ENCODE data around the gene ZNF516.
A peak's percentile ranks its signal among the peaks of the same experiment; 100 is the strongest.

ZNF516 gene

DNA sequence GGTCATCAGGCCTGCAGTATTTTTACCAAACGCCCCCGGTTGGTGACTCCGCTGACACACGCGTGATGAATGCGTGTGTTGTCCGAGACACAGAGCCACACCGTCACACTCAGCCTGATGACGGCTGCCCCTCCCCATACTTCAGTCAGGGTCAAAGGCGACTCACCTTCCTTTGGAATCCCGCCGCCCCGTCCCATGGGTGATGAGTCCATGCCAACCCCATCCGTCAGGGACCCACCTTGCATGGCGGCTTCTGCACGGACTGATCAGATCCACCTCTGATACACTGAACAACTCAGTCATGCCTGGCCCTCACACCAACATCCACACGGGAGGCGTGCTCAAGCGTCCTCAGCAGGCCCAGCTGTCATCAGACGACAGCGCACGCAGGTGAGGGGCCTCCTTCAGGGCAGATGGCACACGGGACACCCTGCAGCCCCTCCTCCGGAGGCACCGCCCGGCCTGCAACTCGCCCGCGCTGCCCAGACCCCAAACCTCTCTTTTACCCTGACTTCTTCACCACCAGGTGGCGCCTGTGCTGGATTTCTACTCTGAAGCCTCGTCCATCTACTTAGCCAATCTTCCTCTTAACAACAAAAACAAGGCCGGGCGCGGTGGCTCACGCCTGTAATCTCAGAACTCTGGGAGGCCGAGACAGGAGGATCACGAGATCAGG is 89.2 kb downstream of the ZNF516 start:
- TF ChIP-seq, protein P1, sequence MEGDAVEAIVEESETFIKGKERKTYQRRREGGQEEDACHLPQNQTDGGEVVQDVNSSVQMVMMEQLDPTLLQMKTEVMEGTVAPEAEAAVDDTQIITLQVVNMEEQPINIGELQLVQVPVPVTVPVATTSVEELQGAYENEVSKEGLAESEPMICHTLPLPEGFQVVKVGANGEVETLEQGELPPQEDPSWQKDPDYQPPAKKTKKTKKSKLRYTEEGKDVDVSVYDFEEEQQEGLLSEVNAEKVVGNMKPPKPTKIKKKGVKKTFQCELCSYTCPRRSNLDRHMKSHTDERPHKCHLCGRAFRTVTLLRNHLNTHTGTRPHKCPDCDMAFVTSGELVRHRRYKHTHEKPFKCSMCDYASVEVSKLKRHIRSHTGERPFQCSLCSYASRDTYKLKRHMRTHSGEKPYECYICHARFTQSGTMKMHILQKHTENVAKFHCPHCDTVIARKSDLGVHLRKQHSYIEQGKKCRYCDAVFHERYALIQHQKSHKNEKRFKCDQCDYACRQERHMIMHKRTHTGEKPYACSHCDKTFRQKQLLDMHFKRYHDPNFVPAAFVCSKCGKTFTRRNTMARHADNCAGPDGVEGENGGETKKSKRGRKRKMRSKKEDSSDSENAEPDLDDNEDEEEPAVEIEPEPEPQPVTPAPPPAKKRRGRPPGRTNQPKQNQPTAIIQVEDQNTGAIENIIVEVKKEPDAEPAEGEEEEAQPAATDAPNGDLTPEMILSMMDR (IDR thresholded peaks at IDR 0.05; ENCODE audit: borderline replicate concordance, insufficient read depth, low read depth, low read length): peak; percentile 53
- no peak overlapping the region for H3K4me3 ChIP-seq (ENCODE audit: low read depth, low read length)

DNA sequence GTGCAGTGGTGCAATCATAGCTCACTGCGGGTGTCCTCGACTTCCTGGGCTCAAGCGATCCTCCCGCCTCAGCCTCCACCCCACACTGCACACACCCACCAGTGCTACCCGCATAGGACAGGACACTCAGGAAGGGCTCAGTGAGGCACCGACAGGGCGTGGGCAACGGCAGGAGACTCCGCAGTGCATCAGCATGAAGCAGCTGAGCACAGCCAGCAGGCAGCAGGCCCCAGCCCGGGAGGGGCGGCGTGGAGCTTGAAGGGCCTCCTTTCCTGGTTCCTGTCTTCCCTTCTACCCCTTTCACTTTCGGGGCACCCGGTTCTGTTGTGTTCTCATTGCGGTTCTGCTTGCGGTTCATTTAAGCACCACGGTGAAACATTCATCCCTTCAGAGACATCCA is 89.8 kb downstream of the ZNF516 start:
- no peak overlapping the region for H3K4me3 ChIP-seq (ENCODE audit: low read depth, low read length)
- TF ChIP-seq, protein P1 (IDR thresholded peaks at IDR 0.05; ENCODE audit: borderline replicate concordance, insufficient read depth, low read depth, low read length): no peak

DNA sequence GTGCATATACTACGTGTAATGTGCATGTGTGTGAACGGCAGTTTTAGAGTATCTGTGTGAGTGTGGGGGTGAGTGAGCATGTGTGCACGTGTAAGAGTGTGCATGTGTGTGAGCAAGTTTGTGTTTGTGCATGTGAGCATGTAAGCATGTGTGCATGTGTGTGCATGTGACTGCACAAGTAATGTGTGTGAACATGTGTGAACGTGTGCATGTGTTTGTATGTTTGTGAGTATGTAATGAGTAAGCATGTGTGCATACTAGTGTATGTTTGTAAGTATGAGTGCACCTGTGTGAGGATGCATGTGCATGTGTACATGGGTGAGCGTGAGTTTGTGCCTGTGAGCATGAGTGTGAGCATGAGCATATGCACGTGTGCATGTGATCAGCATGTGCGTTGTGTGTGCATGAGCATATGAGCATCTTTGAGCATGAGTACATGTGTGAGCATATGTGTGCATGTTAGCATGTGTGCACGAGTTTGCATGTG is 90.7 kb downstream of the ZNF516 start:
- TF ChIP-seq, protein P1 (IDR thresholded peaks at IDR 0.05; ENCODE audit: borderline replicate concordance, insufficient read depth, low read depth, low read length): no peak
- H3K4me3 ChIP-seq (ENCODE audit: low read depth, low read length): no peak overlapping the region

DNA sequence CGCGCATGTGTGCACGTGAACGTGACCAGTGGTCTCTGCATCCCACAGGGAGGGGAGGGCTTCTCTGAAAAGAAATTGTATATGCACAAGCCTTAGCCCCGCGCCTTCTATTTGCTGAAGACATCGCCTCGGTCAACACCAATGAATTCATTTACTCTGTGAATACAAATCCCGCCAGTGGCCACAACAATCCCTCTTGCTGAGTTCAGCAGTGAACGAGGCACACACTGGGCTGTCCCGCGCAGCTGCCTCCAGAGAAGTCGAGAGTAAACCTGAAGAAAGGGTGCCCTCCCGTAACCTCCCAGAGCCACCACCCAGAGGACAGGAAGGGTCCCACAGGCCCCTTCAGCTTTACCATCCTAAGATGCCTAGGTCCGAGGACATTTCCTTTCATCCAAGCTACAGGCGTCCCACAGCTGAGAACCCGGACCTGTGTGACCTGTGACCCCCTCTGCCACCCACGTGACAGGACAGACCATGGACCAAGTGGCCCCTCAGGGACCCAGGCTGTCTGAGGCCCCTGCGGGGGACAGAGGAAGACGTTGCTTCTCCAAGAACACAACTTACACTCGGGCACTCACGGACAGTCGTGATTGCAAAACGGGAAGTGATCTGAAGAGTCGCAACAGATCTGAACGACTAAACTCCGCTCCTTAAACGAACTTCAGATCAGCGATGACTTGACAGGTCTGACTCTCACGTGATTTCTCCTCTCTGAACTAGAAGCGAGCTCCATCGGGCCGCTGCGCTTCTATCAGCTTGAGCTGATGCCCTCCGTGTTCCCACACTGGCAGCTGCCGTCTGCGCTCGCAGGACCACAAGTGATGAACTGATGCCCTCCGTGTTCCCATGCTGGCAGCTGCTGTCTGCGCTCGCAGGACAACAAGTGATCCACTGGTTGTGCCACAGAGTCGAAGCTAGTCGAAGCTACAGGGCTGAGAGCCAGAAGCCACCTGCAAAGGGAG is 92.7 kb downstream of the ZNF516 start:
- TF ChIP-seq, protein P1 (IDR thresholded peaks at IDR 0.05; ENCODE audit: borderline replicate concordance, insufficient read depth, low read depth, low read length): no peak
- no peak overlapping the region for H3K4me3 ChIP-seq (ENCODE audit: low read depth, low read length)

DNA sequence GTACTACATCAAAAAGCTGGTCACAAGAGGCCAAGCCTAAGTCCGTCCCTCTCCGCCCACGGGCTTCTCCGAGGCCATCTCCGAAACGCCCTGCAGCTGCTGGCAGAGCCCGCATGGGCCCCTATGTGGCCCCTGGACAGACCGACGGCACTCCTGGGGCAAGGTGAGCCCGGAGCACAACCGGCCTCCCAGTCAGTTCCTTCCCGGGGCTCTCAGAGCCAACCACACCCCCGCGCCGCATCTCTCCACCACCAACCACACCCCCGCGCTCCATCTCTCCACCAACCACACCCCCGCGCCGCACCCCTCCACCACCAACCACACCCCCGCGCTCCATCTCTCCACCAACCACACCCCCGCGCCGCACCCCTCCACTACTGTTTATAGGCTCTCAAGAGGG is 93.5 kb downstream of the ZNF516 start:
- TF ChIP-seq, protein P1 (IDR thresholded peaks at IDR 0.05; ENCODE audit: borderline replicate concordance, insufficient read depth, low read depth, low read length): no peak
- no peak overlapping the region for H3K4me3 ChIP-seq (ENCODE audit: low read depth, low read length)

DNA sequence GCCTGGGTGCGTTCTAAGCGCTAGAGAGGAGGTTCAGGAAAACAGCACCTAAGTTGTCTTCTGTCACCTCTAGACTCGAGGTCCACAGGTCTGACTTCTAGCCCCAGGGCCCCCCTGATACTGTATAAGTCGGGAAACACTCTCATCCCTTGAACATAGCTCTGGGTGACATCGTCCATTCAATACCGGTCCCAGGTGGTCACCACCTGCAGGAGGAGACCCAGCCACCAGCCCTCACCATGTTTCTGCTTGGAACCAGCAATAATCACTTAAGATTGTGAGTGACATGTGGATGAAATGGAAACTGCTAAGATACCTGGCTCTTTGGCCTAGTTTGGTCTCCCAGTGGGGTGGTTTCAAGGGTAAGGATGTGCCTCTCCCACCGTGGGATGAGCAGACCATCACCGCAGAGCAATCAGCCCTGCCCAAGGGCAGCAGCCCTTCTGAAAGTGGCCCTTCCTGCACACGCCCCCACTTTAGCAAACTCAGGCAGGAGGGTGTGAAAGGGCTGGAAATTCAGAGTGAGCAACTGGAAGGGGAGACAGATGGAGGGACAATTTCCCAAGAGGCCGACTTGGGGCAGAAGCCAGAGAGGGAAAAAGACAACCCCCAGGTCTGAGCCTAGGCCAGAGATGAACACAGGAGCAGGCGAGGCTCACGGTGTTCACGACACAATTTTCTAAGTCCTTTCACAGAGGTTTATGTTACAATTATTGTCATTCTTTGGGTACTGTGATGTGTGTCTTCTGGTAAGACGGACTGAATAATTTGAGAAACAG is 95.2 kb downstream of the ZNF516 start:
- no peak overlapping the region for H3K4me3 ChIP-seq (ENCODE audit: low read depth, low read length)

More for the DNA sequence above, 95.2 kb downstream of the ZNF516 start:
- TF ChIP-seq, protein P1 (IDR thresholded peaks at IDR 0.05; ENCODE audit: borderline replicate concordance, insufficient read depth, low read depth, low read length): no peak

Measured in GM12875 (cell line).